Measurements from ENCODE around the gene CEND1. TPM values are rescaled to one million over a fixed set of nuclear protein-coding genes. Genes with fewer than 3 reads are reported as not detected.

CEND1 gene
- polyA plus RNA-seq, 1 experiment = 0.55 TPM

DNA sequence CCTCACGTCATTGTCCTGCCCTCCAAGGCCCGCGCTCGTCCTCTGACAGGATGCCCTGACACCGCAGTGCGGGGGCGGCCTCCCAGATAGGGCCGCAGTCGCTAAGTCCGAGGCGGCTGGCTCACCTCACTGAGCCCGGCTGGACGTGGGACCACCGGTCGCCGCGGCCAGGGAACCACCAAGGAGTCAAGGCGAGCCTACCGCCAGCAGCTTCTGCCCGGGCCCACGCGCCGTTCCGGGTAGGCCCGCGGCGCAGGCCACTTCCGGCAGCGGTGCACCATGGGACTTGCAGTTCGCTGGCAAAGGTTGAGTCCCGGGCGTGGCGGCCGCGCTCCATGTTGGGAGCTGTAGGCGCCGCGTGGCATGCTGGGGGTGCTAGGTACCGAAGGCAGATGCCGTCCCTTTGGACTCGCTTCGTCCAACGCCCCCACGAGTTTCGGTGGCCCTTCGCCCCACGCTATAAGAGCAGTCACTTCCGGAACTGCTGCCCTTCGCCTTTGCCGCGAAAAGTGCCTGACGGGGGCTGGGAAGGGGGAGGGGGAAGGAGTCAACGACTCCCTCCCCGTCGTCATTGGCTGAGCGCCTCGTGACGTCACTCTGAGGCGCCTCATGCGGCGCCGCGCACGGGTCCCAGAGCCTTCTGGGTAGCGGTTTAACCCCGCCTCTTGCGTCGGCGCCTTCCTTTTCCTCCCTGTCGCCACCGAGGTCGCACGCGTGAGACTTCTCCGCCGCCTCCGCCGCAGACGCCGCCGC, 19.6 kb upstream of the CEND1 start, which contains the start of gene RPLP2:
Gene RPLP2 (plus strand): TSS at position 681 of the 753 bp plus-strand sequence. CDS start 268 bp downstream, outside the sequence.
- TF ChIP-seq, protein P1, sequence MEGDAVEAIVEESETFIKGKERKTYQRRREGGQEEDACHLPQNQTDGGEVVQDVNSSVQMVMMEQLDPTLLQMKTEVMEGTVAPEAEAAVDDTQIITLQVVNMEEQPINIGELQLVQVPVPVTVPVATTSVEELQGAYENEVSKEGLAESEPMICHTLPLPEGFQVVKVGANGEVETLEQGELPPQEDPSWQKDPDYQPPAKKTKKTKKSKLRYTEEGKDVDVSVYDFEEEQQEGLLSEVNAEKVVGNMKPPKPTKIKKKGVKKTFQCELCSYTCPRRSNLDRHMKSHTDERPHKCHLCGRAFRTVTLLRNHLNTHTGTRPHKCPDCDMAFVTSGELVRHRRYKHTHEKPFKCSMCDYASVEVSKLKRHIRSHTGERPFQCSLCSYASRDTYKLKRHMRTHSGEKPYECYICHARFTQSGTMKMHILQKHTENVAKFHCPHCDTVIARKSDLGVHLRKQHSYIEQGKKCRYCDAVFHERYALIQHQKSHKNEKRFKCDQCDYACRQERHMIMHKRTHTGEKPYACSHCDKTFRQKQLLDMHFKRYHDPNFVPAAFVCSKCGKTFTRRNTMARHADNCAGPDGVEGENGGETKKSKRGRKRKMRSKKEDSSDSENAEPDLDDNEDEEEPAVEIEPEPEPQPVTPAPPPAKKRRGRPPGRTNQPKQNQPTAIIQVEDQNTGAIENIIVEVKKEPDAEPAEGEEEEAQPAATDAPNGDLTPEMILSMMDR (IDR thresholded peaks at IDR 0.05; ENCODE audit: low read depth, low read length) = no peak
- H3K4me3 ChIP-seq (ENCODE audit: low read depth, low read length) = peak within 1 kb of the TSS; percentile 69
- peak within 1 kb of the TSS; percentile 99 for H3K27ac ChIP-seq (ENCODE audit: low read depth, low read length)
- POLR2A ChIA-PET = interaction anchor here (0.6 to 1.4 kb wide), 13 partner anchors 10 to 265 kb away, joined by 3 to 31 read pairs (median 4); partner anchors contain the start of genes CD151, CEND1, PNPLA2 and TSPAN4
- CTCF ChIA-PET = no interaction called here
- H3K27me3 ChIP-seq (ENCODE audit: control insufficient read depth, insufficient read depth, low read length) = no peaks in the 10 kb centered on the region
- no peaks in the 10 kb centered on the region; the same call in 1 of the 2 replicates for H3K9me3 ChIP-seq (ENCODE audit: control insufficient read depth, insufficient read depth, low read length)
- DNase-seq (ENCODE audit: low read depth, low spot score) = peak; percentile 89

GRCh38 chr11:808427-809286, 18.8 kb upstream of the CEND1 start:
- no peak for DNase-seq (ENCODE audit: low read depth, low spot score)
- POLR2A ChIA-PET = interaction anchor here (0.6 to 1.4 kb wide), 10 partner anchors 10 to 264 kb away, joined by 3 to 31 read pairs (median 4); partner anchors contain the start of genes CD151, CEND1, PNPLA2 and TSPAN4
- Histone ChIP-seq H3K9me3 (ENCODE audit: control insufficient read depth, insufficient read depth, low read length) (no peaks in the 10 kb centered on the region; the same call in 1 of the 2 replicates), H3K27ac (ENCODE audit: low read depth, low read length) (peak overlapping the region; percentile 99), H3K4me3 (ENCODE audit: low read depth, low read length) (peak overlapping the region; percentile 69), H3K27me3 (ENCODE audit: control insufficient read depth, insufficient read depth, low read length) (no peaks in the 10 kb centered on the region)
- CTCF ChIA-PET = no interaction called here
- TF ChIP-seq, protein P1 (IDR thresholded peaks at IDR 0.05; ENCODE audit: low read depth, low read length) = no peak

DNA sequence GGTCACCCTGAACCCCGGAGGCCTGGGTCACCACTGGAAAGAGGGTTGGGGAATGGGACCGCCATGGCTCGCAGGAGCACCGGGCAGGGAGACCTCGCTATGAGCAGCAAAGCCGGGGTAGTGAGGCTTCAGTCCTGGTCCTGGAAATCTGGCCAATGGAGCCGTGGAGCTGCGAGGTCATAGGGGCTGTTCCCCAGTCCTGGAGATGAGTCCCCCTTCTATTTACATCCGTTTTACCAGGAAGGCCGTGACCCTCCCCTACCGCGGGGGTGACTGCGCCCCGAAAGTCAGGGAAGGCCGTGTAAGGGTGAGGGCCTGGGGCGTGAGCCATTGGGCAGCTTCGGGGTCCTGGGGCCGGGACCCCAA, 14.7 kb upstream of the CEND1 start:
- no peaks in the 10 kb centered on the region for H3K27me3 ChIP-seq (ENCODE audit: control insufficient read depth, insufficient read depth, low read length)
- ChIA-PET CTCF (no interaction called here), POLR2A (no interaction called here)
- peak overlapping the region; percentile 64 for H3K4me3 ChIP-seq (ENCODE audit: low read depth, low read length)
- peaks cover 3% of the 10 kb centered on the region; the same call in 1 of the 2 replicates for H3K9me3 ChIP-seq (ENCODE audit: control insufficient read depth, insufficient read depth, low read length)
- TF ChIP-seq, protein P1 (IDR thresholded peaks at IDR 0.05; ENCODE audit: low read depth, low read length) = no peak
- no peak overlapping the region for H3K27ac ChIP-seq (ENCODE audit: low read depth, low read length)
- no peak for DNase-seq (ENCODE audit: low read depth, low spot score)

DNA sequence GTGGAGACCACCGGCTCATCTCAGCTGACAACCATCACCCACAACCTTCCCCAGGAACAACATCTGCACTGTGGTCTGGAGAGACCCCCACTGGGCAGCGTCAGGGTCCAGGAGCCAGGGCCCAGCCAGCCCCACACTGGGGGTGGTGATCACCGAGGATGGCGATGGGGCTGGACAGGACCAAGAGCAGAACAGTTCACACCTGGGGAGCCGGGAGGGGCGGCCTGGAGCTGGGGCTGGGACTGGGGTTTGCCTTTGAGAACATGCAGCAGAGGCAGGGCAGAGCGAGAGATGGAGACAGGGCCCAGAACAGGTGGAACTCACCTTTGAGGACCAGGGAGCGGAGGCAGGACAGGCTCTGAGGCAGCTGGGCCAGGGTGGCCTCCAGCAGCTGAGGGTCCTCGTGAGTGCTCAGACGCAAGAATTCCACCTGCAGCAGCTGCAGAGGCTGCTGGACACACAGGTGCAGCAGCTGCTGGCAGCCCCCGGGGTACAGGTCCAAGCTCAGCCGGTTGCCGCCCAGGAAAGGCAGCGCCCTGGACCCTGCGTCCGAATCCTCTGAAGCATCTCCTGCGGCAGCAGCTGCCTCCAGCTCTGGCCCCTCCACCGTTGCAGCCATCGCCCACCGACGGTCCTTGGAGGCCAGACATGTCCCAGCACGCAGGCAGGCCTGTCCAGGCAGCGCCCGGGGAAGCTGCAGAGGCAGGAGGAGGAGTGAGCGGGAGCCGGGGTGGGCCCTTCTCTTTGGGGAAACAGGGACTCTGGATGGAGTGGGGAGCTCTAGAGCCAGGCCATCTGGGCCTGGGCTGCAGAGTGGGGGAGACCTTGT, 14.1 kb upstream of the CEND1 start:
- H3K9me3 ChIP-seq (ENCODE audit: control insufficient read depth, insufficient read depth, low read length) = peaks cover 3% of the 10 kb centered on the region; the same call in 1 of the 2 replicates
- H3K27me3 ChIP-seq (ENCODE audit: control insufficient read depth, insufficient read depth, low read length) = no peaks in the 10 kb centered on the region
- TF ChIP-seq, protein P1 (IDR thresholded peaks at IDR 0.05; ENCODE audit: low read depth, low read length) = no peak
- ChIA-PET POLR2A (no interaction called here), CTCF (no interaction called here)
- no peak overlapping the region for H3K27ac ChIP-seq (ENCODE audit: low read depth, low read length)
- DNase-seq (ENCODE audit: low read depth, low spot score) = no peak
- peak overlapping the region; percentile 64 for H3K4me3 ChIP-seq (ENCODE audit: low read depth, low read length)

Data from AG04450 (cell line).